ENCODE data around the gene CAMK2A. TPM values are rescaled to one million over a fixed set of nuclear protein-coding genes. Genes with fewer than 3 reads are reported as not detected.

The CAMK2A gene
- total and polyA plus RNA-seq, 5 experiments from 2014 or later: not detected

DNA sequence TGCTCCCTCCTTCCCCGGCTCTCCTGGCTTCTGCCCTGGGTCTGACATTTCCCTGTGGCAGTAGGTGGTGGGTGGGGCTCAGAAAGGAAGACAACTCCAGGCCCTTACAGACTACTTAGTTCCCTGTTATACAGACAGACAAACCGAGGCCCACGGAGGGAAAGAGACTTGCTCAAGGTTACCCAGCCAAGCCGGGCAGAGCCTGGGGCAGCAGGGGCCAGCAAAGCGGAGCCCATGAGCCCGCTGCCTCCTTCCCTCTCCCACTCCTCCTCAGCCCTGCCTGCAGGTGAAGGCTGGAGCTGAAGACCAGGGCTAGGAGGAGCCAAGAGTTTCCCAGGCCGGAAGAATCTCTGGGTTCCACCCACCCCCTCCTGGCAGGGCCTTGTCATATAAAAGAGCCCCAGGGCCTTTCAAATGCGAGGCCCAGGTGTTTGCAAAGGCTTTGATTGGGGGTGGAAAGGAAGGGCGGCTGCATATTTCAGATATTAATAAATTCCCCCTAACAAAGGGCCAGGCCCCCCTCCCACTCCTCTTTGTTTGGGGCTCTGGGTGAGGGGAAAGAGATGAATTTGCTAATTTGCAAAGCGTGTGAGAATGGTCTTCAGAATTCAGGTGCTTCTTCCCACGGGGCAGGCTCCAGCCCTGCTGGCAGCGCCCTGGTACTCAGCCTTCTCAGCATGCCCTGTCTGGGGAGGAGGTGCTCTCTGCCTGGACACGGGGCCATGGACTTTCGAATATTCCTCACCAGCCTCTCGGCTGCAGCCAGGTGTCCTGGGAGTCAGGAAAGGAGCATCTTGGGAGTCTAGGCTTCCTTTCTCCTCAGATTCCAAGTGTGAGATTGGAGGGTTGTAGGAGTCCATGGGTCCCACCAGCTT, 78.2 kb downstream of the CAMK2A start:
- ATAC-seq (no peak), DNase-seq (no peak)
- Mint-ChIP-seq H3K36me3 (no peaks in the 10 kb centered on the region), H3K4me1 (peaks cover 25 to 43% (median 34%) of the 10 kb centered on the region in 4 donors), H3K27me3 (peaks cover 1 to 22% (median 7%) of the 10 kb centered on the region in 5 donors), H3K4me3 (no peak overlapping the region), H3K27ac (peak overlapping the region in 5 of 10 donors; percentile 28 to 86 (median 62)), H3K9me3 (no peaks in the 10 kb centered on the region)
- POLR2A ChIA-PET: no interaction called here

DNA sequence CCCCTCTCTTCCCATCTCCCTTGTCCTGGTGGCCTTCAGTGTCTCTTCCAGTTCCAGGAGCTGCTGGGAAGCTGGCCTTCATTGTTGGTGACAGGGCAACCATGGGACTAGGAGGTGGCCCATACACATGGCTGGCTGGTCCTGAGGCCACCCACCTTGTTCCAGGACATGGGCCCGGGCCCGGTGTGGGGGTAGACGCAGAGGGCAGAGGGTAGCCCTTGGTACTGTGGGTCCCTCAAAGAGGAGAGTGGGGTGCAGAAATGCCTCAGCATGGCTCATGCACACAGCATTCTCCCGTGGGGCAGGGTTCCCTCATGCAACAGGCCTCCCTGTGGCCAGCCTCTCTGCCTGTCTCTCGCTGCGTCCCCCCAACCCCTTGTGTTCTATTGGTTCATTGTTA, 78.9 kb downstream of the CAMK2A start:
- Mint-ChIP-seq H3K9me3 (no peaks in the 10 kb centered on the region), H3K4me3 (no peak overlapping the region), H3K27ac (peak overlapping the region in 2 of 10 donors; percentile 60 to 63), H3K27me3 (peaks cover 1 to 14% (median 7%) of the 10 kb centered on the region in 5 donors), H3K36me3 (no peaks in the 10 kb centered on the region), H3K4me1 (peaks cover 25 to 49% (median 36%) of the 10 kb centered on the region in 4 donors)
- DNase-seq (no peak), ATAC-seq (no peak)
- POLR2A ChIA-PET: no interaction called here

DNA sequence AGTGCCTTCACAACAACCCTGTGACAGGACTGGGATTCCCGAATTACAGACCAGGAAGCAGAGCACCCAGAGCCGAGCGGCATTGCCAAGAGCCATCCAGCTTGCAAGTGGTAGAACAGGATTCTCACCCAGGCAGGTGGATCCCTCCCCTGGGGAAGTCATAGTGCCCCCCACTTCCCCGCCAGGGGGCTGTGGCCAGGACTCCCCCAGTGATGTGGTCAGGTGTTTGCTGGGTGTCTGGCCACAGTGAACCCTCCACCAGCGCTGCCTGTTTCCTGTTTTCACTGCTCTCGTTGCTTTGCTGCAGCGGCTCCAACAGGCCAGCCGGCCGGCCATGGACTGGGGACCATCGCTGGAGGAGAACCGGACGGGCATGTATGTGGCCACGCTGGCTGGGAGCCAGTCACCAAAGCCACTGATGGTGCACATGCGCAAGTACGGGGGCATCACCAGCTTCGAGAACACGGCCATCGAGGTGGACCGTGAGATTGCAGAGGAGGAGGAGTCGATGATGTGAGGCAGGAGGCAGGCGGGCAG, 80.4 kb downstream of the CAMK2A start:
- DNase-seq (peak; percentile 13 to 67 (median 48)), ATAC-seq (peak; percentile 85 to 87)
- Mint-ChIP-seq H3K9me3 (no peaks in the 10 kb centered on the region), H3K4me1 (peaks cover 25 to 49% (median 35%) of the 10 kb centered on the region in 4 donors), H3K36me3 (no peaks in the 10 kb centered on the region), H3K4me3 (peak overlapping the region; percentile 57 to 82 (median 74)), H3K27me3 (peaks cover 1 to 17% (median 12%) of the 10 kb centered on the region in 5 donors), H3K27ac (peak overlapping the region in 6 of 10 donors; percentile 37 to 84 (median 42))
- POLR2A ChIA-PET: interaction anchor here (1.4 kb wide), 1 partner anchor 37 kb away, joined by 3 read pairs; no protein-coding TSS in a partner anchor

DNA sequence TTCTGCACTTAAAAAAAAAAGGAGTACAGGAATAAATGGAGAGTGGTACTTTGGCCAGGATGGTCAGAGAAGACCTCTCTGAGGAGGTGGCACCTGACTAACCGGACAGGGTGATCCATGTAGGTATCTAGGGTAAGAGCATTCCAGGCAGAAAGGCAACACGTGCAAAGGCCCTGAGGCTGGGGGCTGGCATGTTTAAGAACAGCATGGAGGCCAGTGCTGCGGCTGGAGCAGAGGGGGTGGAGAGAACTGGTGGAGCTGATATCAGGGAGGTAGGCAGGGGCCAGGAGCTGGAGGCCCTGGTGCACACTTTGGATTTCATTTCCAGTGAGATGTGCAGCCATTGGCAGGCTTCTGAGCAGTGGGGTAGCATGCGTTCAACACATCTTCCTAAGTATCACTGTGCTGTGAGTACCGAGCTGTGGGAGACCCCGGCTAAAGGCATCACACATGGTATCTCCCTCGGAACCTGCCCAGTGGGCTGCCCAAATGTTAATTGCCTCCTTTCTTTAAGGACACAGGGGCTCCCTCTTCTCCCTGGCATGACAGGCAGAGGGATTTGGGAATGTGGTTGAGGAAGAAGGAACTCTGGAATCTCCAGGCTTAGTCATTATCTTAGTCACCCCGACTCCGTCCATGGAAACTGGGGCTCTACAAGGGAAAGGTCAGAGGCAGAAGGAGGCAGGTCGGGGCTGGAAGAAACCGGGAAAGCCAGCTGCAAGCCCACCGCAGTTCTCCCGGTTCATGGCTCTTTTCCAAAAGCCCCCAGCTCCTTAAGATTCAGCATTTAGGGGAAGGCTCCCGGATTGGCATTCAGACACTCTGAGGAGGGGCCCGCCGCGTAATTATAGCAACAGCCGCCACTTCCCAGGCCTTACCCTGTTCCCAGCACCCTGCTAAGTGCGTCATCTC, 81.1 kb downstream of the CAMK2A start:
- H3K27me3 Mint-ChIP-seq: peaks cover 1 to 24% (median 15%) of the 10 kb centered on the region in 5 donors
- peak overlapping the region; percentile 57 to 82 (median 74) for H3K4me3 Mint-ChIP-seq
- POLR2A ChIA-PET: interaction anchor here (1.4 kb wide), 1 partner anchor 36 kb away, joined by 3 read pairs; no protein-coding TSS in a partner anchor
- DNase-seq (no peak), ATAC-seq (no peak)
- peaks cover 25 to 49% (median 33%) of the 10 kb centered on the region in 4 donors for H3K4me1 Mint-ChIP-seq
- H3K9me3 Mint-ChIP-seq: no peaks in the 10 kb centered on the region
- H3K36me3 Mint-ChIP-seq: no peaks in the 10 kb centered on the region
- peak overlapping the region in 9 of 10 donors; percentile 9 to 84 (median 54) for H3K27ac Mint-ChIP-seq

DNA sequence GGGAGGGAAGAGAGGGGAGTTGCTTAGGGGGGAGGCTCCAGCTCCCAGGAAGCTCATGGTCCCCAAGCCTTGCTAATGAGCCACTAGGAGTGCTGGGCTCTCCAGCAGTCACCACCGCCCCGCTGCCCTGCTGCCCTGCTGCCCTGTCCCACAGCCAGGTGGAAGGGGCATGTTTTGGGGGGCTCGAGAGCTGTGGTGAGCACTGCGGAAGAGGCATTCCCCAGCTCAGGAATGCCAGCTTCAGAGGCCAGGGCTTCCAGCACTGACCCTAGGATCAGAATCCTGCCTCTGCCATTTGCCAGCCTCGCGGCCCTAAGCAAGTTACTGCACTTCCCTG, 82.8 kb downstream of the CAMK2A start:
- no peaks in the 10 kb centered on the region for H3K9me3 Mint-ChIP-seq
- peaks cover 25 to 49% (median 33%) of the 10 kb centered on the region in 4 donors for H3K4me1 Mint-ChIP-seq
- no peaks in the 10 kb centered on the region for H3K36me3 Mint-ChIP-seq
- POLR2A ChIA-PET: no interaction called here
- no peak for DNase-seq
- ATAC-seq: no peak
- no peak overlapping the region for H3K27ac Mint-ChIP-seq
- no peak overlapping the region for H3K4me3 Mint-ChIP-seq
- peaks cover 1 to 27% (median 17%) of the 10 kb centered on the region in 5 donors for H3K27me3 Mint-ChIP-seq

DNA sequence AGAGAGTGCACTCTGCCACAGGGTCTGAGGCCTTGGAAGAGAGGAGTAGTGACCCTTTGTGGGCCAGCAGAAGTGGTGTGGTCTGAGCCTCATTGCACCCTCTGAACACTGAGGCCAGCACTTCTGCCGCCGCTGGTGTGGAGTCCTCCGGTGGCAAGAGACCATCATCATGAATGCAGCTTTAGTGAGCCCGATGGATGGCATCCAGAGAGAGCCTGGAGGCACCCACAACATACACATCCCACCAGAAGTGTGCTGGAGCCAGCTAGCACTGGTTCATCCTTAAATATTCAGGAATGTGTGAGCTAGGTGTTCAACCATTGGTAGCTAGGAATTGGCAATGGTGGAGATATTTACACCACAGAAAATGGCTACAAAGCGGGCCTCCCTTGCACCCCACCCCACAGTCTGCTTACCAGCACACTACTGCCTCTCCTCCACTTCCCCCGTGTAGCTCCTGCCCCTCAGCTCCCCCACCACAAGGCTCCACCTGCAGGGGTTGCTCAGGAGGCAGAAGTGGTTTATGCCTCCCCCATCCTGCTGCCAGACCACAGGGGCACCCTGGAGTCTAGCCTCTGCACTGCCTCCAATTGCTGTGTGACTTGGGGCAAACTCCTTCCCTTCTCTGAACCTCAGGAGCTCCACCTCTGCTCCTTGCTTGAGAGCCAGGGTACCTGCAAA, 83.3 kb downstream of the CAMK2A start:
- no peaks in the 10 kb centered on the region for H3K9me3 Mint-ChIP-seq
- ATAC-seq (peak in 1 of 2 donors; percentile 30), DNase-seq (peak in 1 of 10 donors; percentile 9)
- peaks cover 25 to 49% (median 33%) of the 10 kb centered on the region in 4 donors for H3K4me1 Mint-ChIP-seq
- peak overlapping the region in 1 of 10 donors; percentile 14 for H3K4me3 Mint-ChIP-seq
- H3K27ac Mint-ChIP-seq: peak overlapping the region in 2 of 10 donors; percentile 3 to 66
- POLR2A ChIA-PET: interaction anchor here (0.5 kb wide), 1 partner anchor 484 kb away, joined by 3 read pairs; no protein-coding TSS in a partner anchor
- no peaks in the 10 kb centered on the region for H3K36me3 Mint-ChIP-seq
- peaks cover 1 to 27% (median 17%) of the 10 kb centered on the region in 5 donors for H3K27me3 Mint-ChIP-seq

DNA sequence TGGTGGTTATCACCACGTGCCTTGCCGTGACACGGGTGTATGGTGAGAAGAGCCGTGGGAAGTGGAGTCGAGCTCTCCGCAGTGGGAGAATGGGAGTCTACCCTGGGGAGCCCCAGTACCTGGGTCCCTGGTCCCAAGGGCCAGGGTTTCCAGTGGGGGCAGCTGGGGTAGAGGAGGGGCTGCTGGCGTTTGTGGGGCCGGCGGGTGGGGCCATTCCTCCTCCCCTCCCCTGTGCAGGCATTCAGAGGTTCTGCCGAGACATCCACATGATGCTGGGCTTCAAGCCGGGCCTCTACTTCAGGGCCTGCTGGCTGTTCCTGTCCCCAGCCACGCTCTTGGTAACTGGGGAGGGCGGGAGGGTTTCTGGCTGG, 85.0 kb downstream of the CAMK2A start:
- POLR2A ChIA-PET: no interaction called here
- peaks cover 0 to 2% (median 0%) of the 10 kb centered on the region in 3 donors for H3K36me3 Mint-ChIP-seq
- H3K9me3 Mint-ChIP-seq: no peaks in the 10 kb centered on the region
- no peak for DNase-seq
- H3K27ac Mint-ChIP-seq: no peak overlapping the region
- peaks cover 4 to 41% (median 21%) of the 10 kb centered on the region in 5 donors for H3K27me3 Mint-ChIP-seq
- peaks cover 17 to 36% (median 25%) of the 10 kb centered on the region in 4 donors for H3K4me1 Mint-ChIP-seq
- H3K4me3 Mint-ChIP-seq: no peak overlapping the region
- no peak for ATAC-seq

DNA sequence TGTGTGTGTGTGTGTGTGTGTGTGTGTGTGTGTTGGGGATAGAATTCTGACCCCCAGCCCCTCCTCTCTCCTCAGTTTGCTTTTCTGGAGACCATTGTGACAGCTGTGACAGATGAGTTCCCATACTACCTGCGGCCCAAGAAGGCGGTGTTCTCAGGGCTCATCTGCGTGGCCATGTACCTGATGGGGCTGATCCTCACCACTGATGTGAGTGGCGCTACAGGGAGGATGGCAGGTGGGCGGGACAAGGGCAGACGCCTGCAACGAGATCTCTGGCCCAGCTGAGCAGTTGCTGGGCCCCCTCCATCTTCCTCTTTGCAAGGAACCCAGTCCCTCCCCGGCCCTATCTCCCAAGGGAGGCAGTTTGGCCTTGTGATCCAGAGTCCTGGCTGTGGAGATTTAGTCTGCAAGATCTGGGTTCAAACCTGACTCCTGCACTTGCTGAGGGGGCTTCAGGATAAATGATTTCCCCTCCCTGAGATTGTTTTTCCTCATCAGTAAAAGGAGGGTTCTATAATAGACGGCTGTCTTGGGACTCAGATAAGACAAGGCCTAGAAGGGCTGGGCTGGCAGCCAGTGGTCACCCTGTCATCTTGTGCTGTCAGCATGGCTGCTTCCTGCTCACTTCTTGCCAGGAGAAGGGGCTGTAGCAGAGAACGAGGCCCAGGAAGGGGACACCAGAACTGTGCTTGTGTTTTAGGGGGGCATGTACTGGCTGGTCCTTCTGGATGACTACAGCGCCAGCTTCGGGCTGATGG, 85.6 kb downstream of the CAMK2A start:
- Mint-ChIP-seq H3K9me3 (no peaks in the 10 kb centered on the region), H3K4me1 (peaks cover 11 to 30% (median 20%) of the 10 kb centered on the region in 4 donors), H3K27ac (no peak overlapping the region), H3K4me3 (no peak overlapping the region), H3K27me3 (peaks cover 7 to 47% (median 27%) of the 10 kb centered on the region in 5 donors), H3K36me3 (peaks cover 0 to 2% (median 0%) of the 10 kb centered on the region in 3 donors)
- ATAC-seq (no peak), DNase-seq (no peak)
- POLR2A ChIA-PET: no interaction called here

DNA sequence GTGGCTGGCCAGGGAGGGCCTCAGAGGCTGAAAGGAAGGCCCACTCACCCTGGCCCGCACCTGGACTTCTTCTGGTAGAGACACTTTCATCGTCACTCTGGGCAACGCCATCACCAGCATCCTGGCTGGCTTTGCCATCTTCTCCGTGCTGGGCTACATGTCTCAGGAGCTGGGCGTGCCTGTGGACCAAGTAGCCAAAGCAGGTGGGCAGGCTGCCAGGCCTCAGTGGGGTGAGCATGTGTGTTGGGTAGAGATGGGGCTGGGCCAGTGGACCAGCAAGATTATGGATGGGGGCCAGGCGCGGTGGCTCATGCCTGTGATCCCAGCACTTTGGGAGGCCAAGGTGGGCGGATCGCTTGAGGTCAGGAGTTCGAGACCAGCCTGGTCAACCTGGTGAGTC, 87.1 kb downstream of the CAMK2A start:
- DNase-seq: no peak
- peaks cover 0 to 2% (median 0%) of the 10 kb centered on the region in 3 donors for H3K36me3 Mint-ChIP-seq
- POLR2A ChIA-PET: no interaction called here
- H3K27ac Mint-ChIP-seq: peak overlapping the region in 1 of 10 donors; percentile 15
- peaks cover 9 to 53% (median 25%) of the 10 kb centered on the region in 5 donors for H3K27me3 Mint-ChIP-seq
- no peaks in the 10 kb centered on the region for H3K9me3 Mint-ChIP-seq
- H3K4me1 Mint-ChIP-seq: peaks cover 0 to 15% (median 7%) of the 10 kb centered on the region in 4 donors
- H3K4me3 Mint-ChIP-seq: no peak overlapping the region
- no peak for ATAC-seq

DNA sequence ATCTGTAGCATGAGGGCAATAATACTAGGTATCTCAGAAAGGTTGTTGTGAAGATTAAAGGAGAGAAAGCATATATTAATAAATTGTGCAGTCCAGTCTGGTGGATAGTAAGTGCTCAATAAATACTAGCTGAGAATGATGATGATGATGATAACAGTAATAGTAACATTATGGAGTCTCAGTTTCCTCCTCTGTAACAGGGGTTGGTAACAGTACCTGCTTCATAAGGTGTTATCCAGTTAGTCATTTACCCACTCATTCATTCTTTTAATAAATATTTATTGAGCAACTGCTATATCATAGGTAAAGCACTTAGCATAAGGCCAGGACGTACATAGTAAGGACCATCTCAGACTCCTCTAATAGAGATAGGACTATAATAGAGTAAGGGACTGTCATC, 92.1 kb downstream of the CAMK2A start:
- POLR2A ChIA-PET: no interaction called here
- no peak for ATAC-seq
- H3K27ac Mint-ChIP-seq: peak overlapping the region in 1 of 10 donors; percentile 8
- peaks cover 11 to 59% (median 34%) of the 10 kb centered on the region in 5 donors for H3K27me3 Mint-ChIP-seq
- H3K4me1 Mint-ChIP-seq: peaks cover 0 to 5% (median 0%) of the 10 kb centered on the region in 4 donors
- DNase-seq: no peak
- H3K36me3 Mint-ChIP-seq: peaks cover 0 to 2% (median 0%) of the 10 kb centered on the region in 3 donors
- H3K4me3 Mint-ChIP-seq: no peak overlapping the region
- no peaks in the 10 kb centered on the region for H3K9me3 Mint-ChIP-seq

DNA sequence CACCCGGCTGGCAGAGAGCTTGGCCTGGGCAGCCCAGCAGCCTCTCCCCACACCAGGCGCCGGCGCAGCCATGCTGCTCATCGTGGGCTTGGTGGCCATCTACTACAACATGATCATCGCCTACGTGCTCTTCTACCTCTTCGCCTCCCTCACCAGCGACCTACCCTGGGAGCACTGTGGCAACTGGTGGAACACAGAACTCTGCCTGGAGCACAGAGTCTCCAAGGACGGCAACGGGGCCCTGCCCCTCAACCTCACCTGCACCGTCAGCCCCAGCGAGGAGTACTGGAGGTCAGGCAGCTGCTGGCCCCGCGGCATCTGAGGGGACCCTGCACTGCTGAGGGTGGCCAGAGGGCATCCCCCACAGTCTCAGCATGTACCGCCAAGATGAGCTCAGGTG, 92.6 kb downstream of the CAMK2A start:
- no peaks in the 10 kb centered on the region for H3K9me3 Mint-ChIP-seq
- POLR2A ChIA-PET: no interaction called here
- H3K4me3 Mint-ChIP-seq: no peak overlapping the region
- peaks cover 0 to 2% (median 0%) of the 10 kb centered on the region in 3 donors for H3K36me3 Mint-ChIP-seq
- H3K4me1 Mint-ChIP-seq: peaks cover 0 to 5% (median 0%) of the 10 kb centered on the region in 4 donors
- H3K27me3 Mint-ChIP-seq: peaks cover 11 to 64% (median 34%) of the 10 kb centered on the region in 5 donors
- H3K27ac Mint-ChIP-seq: no peak overlapping the region
- DNase-seq (no peak), ATAC-seq (no peak)

Data from naive thymus-derived CD8-positive, alpha-beta T cell (primary cell).